Dedifferentiated amniotic fluid mesenchymal stem cell (primary cell): ENCODE data around the gene CSNK1D.
"Not testable (repeated sequence)": the region's sequence is repeated elsewhere in the genome, so short reads cannot be mapped to it uniquely, and the experiment has no call there.

Experiments used
- DNase-seq: peaks from one replicate; pipeline ENCODE4 v3.0.0-alpha.2; 2016; ENCODE audit errors: extremely low spot score

CSNK1D gene

DNA sequence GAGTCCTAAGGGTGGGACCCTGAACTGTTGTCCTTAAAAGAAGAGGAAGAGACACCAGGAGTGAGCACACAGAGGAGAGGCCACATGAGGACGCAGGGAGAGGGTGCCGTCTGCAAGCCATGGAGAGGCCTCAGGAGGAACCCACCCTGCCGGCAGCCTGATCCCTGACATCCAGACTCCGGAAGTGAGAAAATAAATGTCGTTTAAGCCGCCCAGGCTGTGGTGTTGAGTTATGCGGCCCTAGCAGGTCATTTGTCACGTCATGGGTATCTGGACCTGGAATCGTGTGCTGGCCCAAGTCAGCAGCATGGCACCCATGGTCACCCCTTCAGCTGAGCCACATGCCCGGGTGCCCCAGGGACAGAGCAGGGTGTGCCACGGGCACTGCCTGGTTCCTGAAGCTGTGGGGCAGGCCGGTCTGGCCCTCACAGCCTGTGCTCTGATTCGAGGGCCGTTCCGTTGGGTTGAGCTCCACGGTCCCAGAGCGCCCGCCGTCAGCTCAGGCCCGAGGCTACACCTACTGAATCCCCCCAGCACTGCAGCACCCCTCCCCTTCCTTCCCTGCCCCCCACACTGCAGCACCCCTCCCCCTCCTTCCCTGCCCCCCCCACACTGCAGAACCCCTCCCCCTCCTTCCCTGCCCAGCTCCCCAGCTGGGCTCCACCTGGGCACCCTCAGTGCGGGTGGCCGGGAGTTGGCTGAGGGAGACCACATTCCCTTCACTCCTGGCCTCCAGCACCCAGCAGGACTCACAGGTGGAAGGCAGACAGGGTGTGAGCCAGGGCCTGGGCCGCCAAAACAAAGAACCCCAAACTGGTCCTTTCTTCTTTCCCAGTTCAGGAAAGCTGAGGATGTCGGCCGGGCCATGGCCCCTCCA is 58.2 kb downstream of the CSNK1D start:
- no peak for DNase-seq

DNA sequence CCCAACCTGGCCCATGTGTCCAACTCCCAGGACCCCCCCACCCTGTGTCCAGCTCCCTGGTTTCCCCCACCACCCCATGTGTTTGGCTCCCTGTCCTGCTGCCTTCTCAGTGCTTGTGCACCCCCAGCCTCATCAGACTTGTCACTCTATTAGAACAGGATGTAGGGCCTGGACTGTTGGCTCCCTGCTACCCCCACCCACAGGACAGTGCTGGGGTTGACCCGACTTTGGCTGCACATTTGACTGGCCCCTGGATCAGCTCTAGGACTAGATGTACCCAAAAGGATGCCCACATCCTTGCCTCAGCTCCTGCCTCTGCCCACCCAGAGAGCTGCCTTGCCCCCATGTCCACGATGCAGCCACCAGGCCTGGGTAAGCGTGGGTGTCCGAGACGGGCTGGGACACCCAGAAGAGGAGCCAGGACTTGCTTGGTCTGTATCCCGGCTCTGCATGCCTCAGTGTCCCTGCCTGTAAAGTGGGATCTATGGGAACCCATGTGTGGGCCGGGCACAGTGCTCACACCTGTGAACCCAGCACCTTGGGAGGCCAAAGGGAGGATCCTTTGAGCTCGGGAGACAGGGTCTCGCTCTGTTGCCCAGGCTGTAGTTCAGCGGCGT is 59.4 kb downstream of the CSNK1D start:
- DNase-seq, result no peak

DNA sequence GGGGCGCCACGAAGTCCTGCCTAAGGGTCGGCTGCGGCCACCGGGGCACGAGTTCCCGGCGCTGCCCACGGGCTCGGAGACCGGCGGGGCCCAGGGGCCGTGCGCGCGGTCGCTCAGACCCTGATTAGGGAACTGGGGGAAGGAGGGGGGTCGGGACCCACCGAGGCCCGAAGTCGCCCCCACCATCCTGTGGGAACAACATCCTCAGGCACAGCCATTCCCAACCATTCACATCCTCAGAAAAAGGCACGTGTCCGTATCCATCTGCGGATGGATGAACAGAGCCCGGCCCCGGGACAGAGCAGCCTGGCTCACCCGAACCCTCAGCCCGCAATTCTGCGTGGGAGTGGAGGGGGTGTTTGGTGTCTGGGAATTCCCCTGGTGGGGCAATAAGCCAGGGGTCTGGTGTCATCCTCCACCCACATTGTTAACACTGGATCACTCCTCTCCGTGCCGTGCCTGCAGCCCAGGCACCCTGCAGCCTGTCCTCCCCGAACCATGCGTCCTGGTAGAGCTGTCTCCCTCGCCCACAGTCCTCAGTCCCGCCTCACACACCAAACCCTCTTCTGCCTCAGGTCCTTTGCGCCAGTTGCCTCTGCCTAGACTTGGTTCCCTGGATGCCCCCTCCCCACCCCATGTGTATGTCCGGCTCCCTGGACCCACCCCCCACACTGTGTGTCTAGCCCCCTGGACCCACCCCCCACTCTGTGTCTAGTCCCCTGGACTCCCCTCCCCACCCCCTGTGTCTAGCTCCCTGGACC is 60.1 kb downstream of the CSNK1D start:
- peak; percentile 62 for DNase-seq

DNA sequence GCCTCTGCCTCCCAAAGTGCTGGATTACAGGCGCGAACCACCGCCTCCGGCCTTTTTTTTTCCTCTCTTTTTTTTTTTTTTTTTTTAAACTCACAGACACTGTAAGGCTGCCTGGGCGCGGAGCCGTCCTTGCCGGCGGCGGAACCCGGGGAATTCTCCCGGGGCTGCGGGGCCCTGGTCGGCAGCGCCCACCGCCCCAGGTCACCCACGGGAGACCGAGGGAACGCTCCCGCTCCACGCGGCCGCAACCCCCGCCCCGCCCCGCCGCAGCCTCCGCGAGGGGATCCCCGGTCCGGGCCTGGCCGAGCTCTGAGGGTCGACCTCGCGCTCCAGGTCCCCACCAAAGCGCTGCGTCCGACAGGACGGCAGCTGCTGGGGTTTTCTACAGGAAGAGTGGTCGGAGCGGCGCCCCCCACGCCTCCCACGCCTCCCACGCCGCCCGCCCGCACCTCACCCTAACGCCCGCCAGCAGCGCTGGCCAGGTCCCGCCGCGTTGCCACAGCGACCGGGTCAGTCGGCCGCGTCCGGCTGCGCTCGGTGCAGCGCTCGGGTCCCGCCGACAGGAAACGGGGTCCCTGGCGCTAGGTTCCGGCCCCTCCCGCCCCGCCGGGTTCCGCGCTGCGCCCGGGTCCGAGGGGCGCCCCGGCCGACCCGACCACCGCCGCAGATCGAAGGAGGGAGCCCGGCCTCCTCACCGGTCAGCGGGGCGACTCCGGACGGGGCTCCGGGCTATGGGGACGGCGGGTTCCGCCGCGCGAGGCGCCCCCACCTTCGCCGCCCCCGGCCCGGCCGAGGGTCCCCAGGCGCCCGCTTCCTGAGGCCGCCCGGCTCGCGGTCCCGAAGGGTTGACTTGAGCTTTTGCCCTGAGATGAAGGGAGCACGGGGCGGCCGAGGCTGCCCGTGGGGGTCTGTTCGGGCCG is 60.9 kb downstream of the CSNK1D start, which contains the start of gene CCDC57:
TSS of gene CCDC57 (minus strand) at position 512 of the 920 bp plus-strand sequence. CDS start 10,898 bp downstream, outside the sequence.
- peak; percentile 43 for DNase-seq

DNA sequence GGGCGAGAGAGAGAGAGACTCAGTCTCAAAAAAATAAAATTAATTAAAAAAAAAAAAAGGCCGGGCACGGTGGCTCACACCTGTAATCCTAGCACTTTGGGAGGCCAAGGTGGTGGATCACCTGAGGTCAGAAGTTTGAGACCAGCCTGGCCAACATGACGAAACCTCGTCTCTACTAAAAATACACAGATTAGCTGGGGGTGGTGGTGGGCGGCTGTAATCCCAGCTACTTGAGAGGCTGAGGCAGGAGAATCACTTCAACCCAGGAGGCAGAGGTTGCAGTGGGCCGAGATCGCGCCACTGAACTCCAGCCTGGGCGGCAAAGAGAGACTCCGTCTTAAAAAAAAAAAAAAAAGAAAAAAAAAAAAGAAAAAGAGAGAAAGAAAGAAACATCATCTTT is 62.8 kb downstream of the CSNK1D start:
- DNase-seq, result not testable (repeated sequence)

DNA sequence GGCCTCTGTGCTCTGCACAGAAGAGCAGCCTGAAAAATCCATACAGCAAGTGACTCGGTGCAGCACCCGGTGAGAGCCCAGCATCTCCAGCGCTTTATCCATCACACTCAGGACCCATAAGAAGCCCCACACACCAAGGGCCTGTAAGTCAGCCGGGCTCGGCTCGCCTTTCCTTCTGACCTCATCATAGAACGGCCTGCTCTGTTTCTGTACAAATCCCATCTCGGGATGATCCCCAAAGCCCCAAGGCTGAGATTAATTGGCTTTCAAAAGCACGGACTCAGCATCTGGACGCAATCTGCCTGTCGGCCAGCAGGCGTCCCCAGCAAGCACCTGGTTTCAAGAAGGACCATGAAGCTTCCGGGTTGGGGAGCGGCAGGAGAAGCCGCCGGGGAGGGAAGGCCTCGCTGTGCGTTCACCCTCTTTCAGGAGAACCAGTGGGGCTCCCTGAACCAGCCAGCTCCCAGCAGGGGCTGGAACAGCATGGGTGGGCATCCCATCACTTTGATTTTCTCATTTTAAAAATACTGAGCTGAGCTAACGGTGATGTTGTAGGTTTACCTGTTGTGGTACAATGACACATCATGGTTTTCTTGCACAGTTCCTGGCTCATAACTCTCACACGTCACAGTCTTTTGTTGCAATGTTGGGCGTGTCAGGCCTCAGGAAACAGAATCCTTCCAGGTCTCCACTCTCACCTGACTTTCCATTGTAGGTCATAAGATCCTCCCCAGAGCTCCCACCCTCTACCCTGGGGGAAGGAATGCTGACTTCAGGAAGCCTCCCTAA is 67.6 kb downstream of the CSNK1D start:
- DNase-seq, result peak; percentile 87

DNA sequence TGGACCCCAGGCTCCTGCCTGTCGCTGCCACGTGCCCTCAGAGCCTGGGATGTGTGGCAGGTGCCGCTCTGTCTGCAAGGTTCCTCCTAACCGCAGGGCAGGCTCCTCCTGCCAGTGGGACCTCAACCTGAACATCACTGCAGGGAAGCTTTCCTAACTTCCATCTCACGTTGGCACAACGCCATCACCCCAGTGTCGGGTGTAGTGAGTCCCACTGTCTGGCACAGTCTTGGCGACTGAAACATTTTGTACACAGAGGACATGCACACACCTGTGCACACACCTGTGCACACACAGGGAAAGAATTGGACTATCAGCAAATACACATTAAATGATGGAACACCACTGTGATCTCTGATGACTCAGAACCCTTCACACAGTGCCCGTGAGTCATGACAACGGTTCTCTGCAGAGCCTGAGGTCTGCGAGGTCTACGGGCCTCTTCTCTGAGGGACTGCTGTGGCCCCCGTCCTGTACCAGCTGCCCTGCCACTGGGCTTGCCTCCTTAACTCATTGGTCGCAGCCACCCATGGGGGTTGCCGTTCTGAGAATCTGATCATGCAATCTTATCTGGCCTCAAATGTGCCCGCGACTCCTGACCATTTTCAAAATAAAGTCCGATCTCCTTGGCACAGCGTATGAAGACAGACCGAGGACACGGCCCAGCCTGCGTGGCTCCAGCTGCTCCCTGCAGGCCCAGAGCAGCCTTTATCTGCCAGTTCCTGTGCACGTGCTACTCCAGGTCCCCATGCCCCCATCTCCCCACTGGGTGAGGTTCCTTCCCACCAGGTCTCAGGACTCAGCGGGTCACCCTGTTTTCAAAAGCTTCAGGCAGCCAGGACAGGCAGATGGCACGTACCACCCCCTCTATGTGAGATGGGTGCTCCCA is 68.4 kb downstream of the CSNK1D start:
- peak; percentile 39 for DNase-seq

DNA sequence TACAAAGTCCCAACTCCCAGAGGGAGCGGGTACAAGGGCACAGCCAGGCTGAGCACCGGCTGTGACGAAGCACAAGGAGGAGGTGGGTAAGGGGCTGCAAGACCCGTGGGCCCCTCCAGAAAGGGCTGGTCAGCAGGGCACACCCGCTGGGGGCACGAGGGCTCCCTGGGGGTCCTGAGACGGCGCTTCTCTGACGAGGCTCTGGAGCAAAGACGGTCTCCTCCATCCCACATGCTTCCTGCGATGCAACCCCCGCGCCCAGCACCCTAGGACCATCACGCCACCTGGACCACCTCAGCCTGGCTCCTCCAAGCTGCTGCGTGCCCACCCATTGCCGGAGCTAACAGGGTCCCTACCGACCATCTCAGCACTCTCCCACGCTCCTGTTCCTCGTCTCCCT is 69.6 kb downstream of the CSNK1D start:
- DNase-seq, result no peak

DNA sequence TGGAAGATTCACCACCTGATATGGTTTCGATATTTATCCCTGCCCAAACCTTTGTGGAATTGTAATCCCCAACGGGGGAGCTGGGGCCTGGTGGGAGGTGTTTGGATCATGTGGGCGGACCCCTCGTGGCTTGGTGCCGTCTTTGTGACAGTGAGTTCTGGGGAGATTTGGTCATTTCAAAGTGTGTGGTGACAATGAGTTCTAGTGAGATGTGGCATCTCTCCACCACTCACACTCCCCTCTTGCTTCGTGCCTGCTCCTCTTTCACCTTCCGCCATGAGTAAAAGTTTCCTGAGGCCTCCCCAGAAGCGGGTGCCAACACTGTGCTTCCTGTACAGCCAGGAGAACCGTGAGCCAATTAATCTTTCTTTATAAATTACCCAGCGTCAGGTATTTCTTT is 70.5 kb downstream of the CSNK1D start:
- DNase-seq, result no peak

DNA sequence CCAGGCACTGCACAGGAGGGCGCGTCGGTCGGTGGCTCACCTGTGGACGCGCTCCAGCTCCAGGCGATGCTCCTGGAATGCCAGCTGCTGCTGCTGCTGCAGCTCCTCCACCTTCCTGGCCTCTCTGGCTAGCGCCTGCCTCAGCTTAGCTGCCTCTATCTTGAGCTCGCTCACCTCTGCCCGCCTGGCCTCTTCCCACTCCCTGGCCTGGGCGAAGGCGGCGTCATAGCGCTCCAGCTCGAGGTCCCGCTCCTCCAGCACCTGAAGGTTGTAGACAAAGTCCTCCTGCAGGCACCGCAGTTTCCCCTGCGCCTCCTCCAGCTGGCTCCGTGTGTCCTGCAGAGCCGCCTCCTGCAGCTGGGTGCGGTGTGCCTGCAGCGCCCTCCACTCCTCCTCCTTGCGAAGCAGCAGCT is 72.0 kb downstream of the CSNK1D start:
- DNase-seq, result no peak

DNA sequence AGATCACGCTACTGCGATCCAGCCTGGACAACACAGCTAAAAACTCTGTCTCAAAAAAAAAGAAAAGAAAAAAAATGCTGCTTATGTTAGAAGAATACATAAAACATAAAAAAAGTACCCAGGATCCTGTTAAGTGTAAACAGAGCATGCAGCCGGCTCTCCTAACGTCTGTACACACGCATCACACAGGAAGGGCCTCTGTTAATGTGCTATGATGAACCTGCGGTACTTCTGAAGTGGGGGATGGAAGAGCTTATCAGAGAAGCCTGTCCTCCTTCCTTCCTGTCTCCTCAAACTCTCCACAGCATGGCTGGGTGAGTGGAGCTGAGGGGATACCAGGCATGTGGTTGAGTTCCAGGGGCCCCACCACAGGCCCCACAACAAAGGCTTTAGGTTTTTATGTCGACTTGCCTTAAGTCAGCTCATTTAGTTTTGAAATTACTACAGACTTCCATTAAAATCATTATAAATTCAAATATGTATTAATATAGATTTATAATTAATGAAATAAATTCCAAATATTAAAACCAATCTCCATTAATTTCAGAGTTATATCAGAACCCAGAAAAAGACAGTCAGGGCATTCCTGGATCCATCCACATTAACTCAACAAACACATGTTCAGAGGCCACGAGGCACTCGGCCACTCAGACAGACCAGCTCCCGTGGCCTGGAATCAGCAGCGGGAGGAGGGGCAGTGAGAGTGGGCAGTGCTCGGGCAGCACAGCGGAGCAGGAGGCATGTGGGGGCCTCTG is 72.6 kb downstream of the CSNK1D start:
- DNase-seq, result no peak

DNA sequence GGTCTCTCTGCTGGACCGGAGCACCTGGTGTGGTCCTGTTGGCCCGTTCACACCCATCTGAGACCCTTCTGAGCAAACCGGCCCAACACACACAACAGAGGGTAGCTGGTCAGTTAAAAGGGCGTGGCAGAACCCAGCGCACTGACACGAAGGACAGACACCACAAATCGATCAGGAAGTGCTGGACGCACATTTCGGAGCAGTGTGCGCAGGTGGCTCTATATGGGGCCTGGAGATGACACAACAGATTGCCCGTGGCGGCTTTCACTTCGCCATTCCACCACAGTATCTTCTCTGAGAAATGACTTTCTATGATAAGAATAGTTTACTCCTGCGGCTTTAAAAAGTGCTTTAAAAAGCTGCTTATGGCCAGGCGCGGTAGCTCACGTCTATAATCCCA is 73.4 kb downstream of the CSNK1D start:
- no peak for DNase-seq

DNA sequence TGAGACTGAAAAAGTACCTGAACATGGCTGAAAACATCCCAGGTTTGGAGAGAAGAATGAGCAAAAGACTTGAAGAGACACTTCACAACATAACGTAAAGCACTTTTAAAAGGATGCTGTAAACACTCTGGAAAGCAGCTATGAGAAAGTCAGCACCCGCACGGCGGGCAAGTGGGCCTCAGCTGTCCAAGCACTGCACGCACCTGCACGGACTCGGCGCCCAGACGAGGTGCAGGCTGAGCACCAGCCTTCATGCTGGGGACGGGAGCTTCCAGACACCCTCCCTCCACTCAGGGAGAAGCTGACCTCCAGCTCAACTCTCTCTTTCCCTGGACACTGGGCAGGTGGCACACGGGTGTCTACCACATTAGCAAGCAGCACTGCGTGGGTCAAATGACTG is 74.0 kb downstream of the CSNK1D start:
- no peak for DNase-seq

DNA sequence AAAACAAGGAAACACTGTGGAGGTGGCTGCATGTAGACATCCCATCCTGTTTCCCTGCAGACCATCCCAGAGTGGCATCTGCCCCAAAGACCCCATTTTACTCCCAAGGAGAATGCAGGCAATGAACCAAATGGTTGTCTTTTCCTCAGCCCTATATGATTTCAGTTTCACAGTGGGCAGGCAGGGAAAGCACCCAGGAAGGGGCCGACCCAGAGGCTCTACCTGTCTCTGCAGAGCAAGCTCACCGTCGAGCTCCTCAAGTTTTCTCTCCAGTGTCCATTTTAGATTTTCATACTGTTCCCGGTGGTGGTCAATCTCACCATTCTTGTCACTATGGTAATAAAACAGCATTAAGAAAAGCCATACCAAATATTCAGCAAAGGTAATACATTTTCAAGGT is 75.4 kb downstream of the CSNK1D start:
- DNase-seq, result no peak

DNA sequence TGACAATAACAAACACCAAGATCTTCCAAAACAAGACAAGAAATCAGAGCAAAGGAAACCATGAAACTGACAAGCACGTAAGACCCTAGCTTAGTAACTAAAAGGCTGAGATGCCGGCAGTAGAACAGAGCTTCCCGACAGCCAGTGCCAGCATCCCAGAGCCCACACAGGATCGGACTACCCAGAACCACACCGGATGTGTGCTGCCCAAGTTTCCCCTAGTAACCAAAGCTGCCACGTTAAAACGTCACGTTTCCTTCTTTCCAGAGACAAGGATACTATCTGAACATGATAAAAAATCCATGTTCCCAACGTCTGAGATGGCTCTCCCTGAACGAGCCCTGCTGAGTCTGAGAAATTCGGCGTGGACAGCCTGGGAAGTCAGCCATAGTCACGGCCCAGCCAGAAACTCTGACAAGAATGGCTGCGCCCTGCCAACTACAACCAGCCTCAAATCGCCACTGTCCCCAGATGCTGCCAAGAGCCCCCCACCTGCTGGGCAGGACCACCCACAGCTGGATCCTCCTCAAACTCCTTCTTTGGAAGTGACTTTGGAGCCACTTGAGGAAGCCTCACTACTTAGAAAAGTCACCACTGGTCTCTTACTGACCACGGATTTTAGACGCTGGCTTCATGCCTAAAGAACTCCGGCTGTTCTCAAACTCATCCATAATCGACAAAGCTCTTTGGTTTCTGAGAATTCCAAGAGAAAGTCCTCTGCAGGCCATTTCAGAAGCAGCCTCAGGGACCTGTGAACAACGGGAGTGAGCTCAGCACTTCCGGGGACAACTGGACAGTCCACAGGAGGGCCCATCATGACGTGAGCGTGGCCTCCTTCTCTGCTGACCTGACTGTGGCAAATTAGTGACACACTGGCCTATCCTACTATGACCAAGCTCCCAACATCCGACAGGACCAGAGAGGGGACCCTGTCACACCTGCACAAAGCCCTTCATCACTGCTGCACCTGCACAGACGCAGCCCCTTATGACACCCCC is 77.5 kb downstream of the CSNK1D start:
- no peak for DNase-seq

DNA sequence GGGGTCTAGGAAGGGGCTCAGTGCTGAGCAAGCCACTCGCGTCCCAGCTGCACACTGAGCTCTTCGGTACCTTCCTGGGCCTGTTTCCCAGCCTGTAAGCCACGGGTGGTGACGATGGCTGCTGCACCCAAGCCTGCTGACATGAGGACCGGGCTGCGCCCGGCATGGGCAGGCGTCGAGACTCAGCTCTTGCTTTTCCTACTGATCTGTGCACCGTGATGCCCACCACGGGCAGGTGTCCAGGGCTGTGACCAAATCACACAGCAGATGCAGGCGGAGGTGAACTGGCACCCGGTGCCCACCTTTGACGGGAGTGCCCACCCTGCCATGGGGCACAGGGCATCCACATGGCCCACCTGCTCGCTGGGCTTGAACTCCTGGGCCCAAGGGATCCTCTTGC is 78.7 kb downstream of the CSNK1D start:
- no peak for DNase-seq

DNA sequence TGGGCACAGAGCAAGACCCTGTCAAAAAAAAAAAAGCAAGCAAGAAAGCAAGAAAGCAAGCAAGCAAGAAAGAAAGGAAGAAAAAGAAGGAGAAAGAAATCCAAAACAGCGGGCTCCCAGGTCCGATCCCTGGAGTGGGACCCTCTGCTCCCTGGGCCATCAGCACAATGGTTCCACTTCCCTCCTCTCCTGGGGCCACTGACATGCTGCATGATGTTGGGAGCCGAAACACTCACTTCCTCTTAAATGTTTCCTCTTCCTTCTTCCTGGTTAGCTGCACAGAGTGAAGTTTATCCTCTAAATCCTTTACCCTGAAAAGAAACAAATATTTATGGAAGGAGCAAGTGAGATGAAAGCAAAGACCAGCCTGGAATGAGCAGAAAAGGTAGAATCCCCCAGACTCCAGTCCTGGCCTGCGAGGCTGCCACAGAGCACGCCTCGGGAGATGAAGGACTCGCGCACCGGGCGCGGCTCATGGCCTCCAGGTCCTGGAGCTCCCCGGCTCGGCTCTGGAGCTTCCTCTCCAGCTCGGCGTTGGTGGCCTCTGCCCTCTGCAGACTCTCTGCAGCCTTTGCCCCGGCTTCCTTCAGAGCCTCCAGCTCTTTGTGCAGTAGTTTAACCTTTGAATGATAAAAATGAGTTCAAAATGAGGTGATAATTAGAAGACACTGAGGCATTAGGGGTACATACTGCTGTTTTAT is 79.8 kb downstream of the CSNK1D start:
- no peak for DNase-seq
